Loucy (cell line): Measurements from ENCODE around the gene NAA50.

Source experiments
- CTCF ChIP-seq: fragments of 200-600 bp; sonication (generic); conservative IDR thresholded peaks from 2 replicates; pipeline ENCODE4 v1.5.1; 2014; ENCODE audit warnings: mild to moderate bottlenecking, antibody characterized with exemption, low read length
- EZH2phosphoT487 ChIP-seq: fragments of 200-600 bp; IDR thresholded peaks from 2 replicates; pipeline ENCODE4 v1.6.1; 2018; ENCODE audit warnings: antibody characterized with exemption, mild to moderate bottlenecking, moderate library complexity, borderline replicate concordance

- no peak for TF ChIP-seq CTCF
- no peak for TF ChIP-seq EZH2phosphoT487
Observed at GRCh38 chr3:113730550-113730949, 15.5 kb downstream of the NAA50 start.
